Stimulated activated CD8-positive, alpha-beta memory T cell treated with anti-CD3 and anti-CD28 coated beads, Interleukin-4, amount 100 ng/mL, for 4 hours (primary cell): ENCODE results near the gene FRRS1.

ENCODE experiments used
- DNase-seq, 2 donors: peaks; one replicate each; pipeline ENCODE4 v3.0.0-alpha.2; 2020; ENCODE audit warnings: low read depth in 2 of 2, low spot score in 1 of 2

The FRRS1 gene

GRCh38 chr1:99728494-99729235 lies 37.8 kb downstream of the FRRS1 start:
- no peak for DNase-seq

GRCh38 chr1:99727575-99728185 lies 38.8 kb downstream of the FRRS1 start:
- DNase-seq: no peak

- no peak for DNase-seq
Observed at GRCh38 chr1:99726818-99727217, 39.6 kb downstream of the FRRS1 start.

GRCh38 chr1:99726407-99726806 lies 40.0 kb downstream of the FRRS1 start:
- no peak for DNase-seq

- DNase-seq: no peak
Observed at GRCh38 chr1:99725996-99726395, 40.4 kb downstream of the FRRS1 start.

GRCh38 chr1:99723251-99723650 lies 43.2 kb downstream of the FRRS1 start:
- no peak for DNase-seq

- no peak for DNase-seq
Observed at GRCh38 chr1:99717005-99717404, 49.4 kb downstream of the FRRS1 start.

- DNase-seq: no peak
Observed at GRCh38 chr1:99713006-99713405, 53.4 kb downstream of the FRRS1 start.

GRCh38 chr1:99710994-99711393 lies 55.4 kb downstream of the FRRS1 start:
- DNase-seq: no peak

GRCh38 chr1:99707535-99708142 lies 58.8 kb downstream of the FRRS1 start:
- DNase-seq: peak in 1 of 2 donors; percentile 27

GRCh38 chr1:99705385-99705784 lies 61.0 kb downstream of the FRRS1 start:
- DNase-seq: no peak

GRCh38 chr1:99704356-99704816 lies 62.0 kb downstream of the FRRS1 start:
- no peak for DNase-seq

- DNase-seq: no peak
Observed at GRCh38 chr1:99702221-99702620, 64.2 kb downstream of the FRRS1 start.

- no peak for DNase-seq
Observed at GRCh38 chr1:99700020-99700419, 66.4 kb downstream of the FRRS1 start.

- DNase-seq: no peak
Observed at GRCh38 chr1:99697580-99697979, 68.9 kb downstream of the FRRS1 start.

GRCh38 chr1:99696616-99697015 lies 69.8 kb downstream of the FRRS1 start:
- no peak for DNase-seq

- DNase-seq: no peak
Observed at GRCh38 chr1:99691175-99691574, 75.3 kb downstream of the FRRS1 start.

- DNase-seq: no peak
Observed at GRCh38 chr1:99685516-99686180, 80.8 kb downstream of the FRRS1 start.

GRCh38 chr1:99682291-99682751 lies 84.1 kb downstream of the FRRS1 start:
- no peak for DNase-seq

GRCh38 chr1:99681583-99681982 lies 84.9 kb downstream of the FRRS1 start:
- DNase-seq: no peak

GRCh38 chr1:99680270-99680669 lies 86.2 kb downstream of the FRRS1 start:
- DNase-seq: no peak

- no peak for DNase-seq
Observed at GRCh38 chr1:99677416-99677815, 89.0 kb downstream of the FRRS1 start.
